ENCODE results near the gene TUBGCP6.

Gene TUBGCP6

DNA sequence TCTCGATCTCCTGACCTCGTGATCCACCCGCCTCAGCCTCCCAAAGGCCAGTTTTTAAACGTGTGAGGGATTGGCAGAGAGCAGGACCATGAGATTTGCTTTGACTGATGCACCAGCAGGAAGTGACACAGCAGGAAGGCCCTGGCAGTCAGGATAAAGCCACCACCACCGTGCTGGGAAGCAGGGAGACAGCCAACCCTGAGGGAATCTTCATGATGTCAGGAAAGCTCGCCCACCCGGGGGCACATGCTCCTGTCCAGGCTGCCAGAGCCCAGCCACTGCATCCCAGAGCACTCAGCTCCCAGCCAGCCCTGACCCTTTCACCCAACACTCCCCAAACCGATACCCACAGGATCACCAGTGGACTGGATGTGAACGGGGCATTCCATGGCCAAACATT is 6.1 kb downstream of the TUBGCP6 start:
- peaks cover 30% of the 10 kb centered on the region for H3K36me3 ChIP-seq
- no peak overlapping the region for H3K27ac ChIP-seq
- no peaks in the 10 kb centered on the region for H3K9me3 ChIP-seq (ENCODE audit: severe bottlenecking)
- H3K4me3 ChIP-seq (ENCODE audit: low read depth, low read length) = no peak overlapping the region
- TF ChIP-seq, protein P1, sequence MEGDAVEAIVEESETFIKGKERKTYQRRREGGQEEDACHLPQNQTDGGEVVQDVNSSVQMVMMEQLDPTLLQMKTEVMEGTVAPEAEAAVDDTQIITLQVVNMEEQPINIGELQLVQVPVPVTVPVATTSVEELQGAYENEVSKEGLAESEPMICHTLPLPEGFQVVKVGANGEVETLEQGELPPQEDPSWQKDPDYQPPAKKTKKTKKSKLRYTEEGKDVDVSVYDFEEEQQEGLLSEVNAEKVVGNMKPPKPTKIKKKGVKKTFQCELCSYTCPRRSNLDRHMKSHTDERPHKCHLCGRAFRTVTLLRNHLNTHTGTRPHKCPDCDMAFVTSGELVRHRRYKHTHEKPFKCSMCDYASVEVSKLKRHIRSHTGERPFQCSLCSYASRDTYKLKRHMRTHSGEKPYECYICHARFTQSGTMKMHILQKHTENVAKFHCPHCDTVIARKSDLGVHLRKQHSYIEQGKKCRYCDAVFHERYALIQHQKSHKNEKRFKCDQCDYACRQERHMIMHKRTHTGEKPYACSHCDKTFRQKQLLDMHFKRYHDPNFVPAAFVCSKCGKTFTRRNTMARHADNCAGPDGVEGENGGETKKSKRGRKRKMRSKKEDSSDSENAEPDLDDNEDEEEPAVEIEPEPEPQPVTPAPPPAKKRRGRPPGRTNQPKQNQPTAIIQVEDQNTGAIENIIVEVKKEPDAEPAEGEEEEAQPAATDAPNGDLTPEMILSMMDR (IDR thresholded peaks at IDR 0.05; ENCODE audit: low read depth, low read length) = no peak
- H3K27me3 ChIP-seq (ENCODE audit: insufficient read depth, low read depth, severe bottlenecking) = no peaks in the 10 kb centered on the region
- no peak for DNase-seq

DNA sequence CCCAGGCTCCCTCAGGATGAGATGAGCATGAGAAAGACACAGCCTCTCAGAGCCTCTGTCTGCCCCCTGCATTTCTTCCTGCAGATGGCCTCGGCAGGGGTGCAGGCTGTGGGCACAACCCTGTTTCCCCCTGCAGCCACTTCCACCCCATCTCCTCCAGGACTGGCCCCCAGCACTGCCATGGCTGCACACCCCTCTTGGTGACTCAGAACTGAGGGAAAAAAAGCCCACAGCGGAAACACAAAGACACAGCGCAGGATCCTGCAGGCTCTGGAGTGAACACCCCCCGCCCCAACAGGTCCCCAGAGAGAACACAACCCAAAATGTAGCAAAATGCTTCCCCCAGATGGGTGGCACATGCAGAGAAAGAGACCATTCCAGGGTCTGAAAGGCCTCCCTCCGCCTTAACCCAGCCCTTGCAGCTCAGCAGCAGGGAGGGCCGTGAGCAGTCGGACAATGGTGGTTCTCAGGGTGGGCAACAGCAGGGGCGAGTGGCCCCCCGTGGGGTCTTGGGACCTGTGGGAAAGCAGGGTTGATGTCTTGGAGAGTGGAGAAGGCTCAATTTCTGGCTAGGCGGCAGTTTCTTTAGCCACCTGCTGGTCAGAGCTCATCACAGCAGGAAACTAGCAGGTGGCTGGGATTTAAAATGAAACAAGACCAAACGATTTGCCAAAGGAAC is 8.0 kb downstream of the TUBGCP6 start:
- Histone ChIP-seq H3K27ac (no peak overlapping the region), H3K4me3 (ENCODE audit: low read depth, low read length) (no peak overlapping the region), H3K27me3 (ENCODE audit: insufficient read depth, low read depth, severe bottlenecking) (no peaks in the 10 kb centered on the region), H3K36me3 (peaks cover 24% of the 10 kb centered on the region), H3K9me3 (ENCODE audit: severe bottlenecking) (no peaks in the 10 kb centered on the region)
- DNase-seq = peak; percentile 47
- TF ChIP-seq, protein P1 (IDR thresholded peaks at IDR 0.05; ENCODE audit: low read depth, low read length) = peak; percentile 72

DNA sequence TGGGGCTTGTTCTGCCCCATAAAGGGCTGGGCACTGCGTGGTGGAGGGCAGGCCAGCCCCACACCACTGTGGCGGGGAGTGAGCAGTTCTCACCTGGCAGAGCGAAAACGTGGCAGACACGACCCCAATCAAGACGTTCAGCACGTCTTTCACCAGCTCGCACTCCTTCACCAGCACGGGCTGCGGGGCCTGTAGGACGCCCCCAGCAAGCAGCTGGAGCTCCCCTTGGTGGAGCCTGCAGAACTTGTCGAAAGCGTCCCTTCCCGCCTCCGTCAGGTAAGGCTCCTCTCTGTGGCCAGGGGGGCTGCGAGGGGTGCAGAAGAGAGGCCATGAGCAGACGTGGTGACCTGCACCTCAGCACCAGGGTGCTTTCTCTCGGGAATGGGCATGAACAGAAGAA is 11.6 kb downstream of the TUBGCP6 start:
- Histone ChIP-seq H3K27me3 (ENCODE audit: insufficient read depth, low read depth, severe bottlenecking) (no peaks in the 10 kb centered on the region), H3K4me3 (ENCODE audit: low read depth, low read length) (no peak overlapping the region), H3K36me3 (peaks cover 5% of the 10 kb centered on the region), H3K27ac (no peak overlapping the region), H3K9me3 (ENCODE audit: severe bottlenecking) (no peaks in the 10 kb centered on the region)
- no peak for DNase-seq
- TF ChIP-seq, protein P1 (IDR thresholded peaks at IDR 0.05; ENCODE audit: low read depth, low read length) = no peak

DNA sequence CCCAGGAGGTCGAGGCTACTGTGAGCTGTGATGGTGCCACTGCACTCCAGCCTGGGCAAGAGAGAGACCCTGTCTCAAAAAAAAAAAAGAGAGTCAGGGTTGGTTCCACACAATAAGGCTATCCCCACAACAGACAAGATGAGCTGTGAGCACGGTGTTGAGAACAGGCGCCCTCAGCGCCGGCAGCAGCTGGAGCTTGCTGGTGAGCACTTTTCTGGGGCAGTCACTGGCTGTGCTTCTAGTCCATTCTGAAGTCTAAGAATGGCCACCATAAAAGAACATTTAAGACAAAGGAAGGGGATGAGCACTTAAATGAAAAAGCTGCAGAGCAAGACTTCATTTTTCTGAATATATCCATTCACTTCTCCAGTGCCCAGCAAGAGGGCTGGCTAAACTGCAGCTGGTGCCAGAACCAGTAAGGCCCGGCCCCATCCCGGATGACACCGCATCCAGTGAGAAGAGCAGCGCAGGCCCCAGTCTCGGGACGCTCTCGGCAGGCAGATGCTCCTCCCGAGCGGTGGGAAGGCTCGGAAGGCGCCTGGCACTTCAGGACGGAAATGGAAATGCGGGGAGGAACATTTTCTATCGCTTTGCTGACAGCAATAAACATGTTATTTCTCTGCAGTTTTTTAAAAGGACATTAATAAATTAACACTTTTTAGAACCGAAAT is 12.2 kb downstream of the TUBGCP6 start:
- TF ChIP-seq, protein P1 (IDR thresholded peaks at IDR 0.05; ENCODE audit: low read depth, low read length) = no peak
- no peak overlapping the region for H3K4me3 ChIP-seq (ENCODE audit: low read depth, low read length)
- no peaks in the 10 kb centered on the region for H3K27me3 ChIP-seq (ENCODE audit: insufficient read depth, low read depth, severe bottlenecking)
- no peak overlapping the region for H3K27ac ChIP-seq
- H3K9me3 ChIP-seq (ENCODE audit: severe bottlenecking) = no peaks in the 10 kb centered on the region
- H3K36me3 ChIP-seq = peaks cover 5% of the 10 kb centered on the region
- DNase-seq = no peak

DNA sequence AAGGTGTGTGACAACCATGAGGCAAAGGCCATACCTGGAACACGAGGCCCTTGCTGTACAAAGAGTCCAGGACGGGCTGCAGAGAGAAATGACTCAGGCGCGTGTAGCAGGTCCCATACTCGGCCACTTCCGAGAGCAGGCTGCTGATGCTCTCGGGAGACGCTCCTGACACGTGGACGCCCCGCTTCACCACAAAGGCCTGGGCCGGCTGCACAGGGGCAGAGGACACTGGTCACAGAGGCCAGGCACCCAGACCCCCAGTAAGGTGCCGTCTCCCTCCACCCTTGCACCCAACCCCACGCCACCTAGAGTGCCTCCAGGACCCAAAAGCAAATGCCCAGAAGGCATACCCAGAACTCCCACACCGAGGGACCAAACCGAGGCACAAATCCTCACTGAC is 15.5 kb downstream of the TUBGCP6 start:
- TF ChIP-seq, protein P1 (IDR thresholded peaks at IDR 0.05; ENCODE audit: low read depth, low read length) = no peak
- Histone ChIP-seq H3K27ac (no peak overlapping the region), H3K4me3 (ENCODE audit: low read depth, low read length) (no peak overlapping the region), H3K9me3 (ENCODE audit: severe bottlenecking) (no peaks in the 10 kb centered on the region), H3K36me3 (peaks cover 10% of the 10 kb centered on the region), H3K27me3 (ENCODE audit: insufficient read depth, low read depth, severe bottlenecking) (no peaks in the 10 kb centered on the region)
- no peak for DNase-seq

All from WERI-Rb-1 (cell line).